Omental fat pad (tissue), 4 donors: Measurements from ENCODE around the gene SND1. TPM values are rescaled to one million over a fixed set of nuclear protein-coding genes. Genes with fewer than 3 reads are reported as not detected.
"Not testable (repeated sequence)": the region's sequence is repeated elsewhere in the genome, so short reads cannot be mapped to it uniquely, and the experiment has no call there.

Experiments used
- ATAC-seq: fragments of 150-250 bp; one replicate; pipeline ENCODE4 v1.9.1; 2016; ENCODE audit warnings: mild to moderate bottlenecking, moderate library complexity; ENCODE audit not compliant: low FRiP score
- DNase-seq: peaks from one replicate; pipeline ENCODE4 v3.0.0-alpha.2; 2019; ENCODE audit warnings: low spot score
- CTCF ChIP-seq, 3 donors: fragments of 450-650 bp; IDR thresholded peaks; one replicate each; pipeline ENCODE4 v1.5.1; 2016 to 2017; ENCODE audit warnings: antibody characterized with exemption in 3 of 3, mild to moderate bottlenecking in 3 of 3, moderate library complexity in 2 of 3
- total RNA-seq, 4 donors: library from RNA; depleted of rRNA; stranded (reverse); fragments of >200 nt; gene quantifications; one replicate each; pipeline ENCODE4 v1.1.0, GENCODE V29; 2016

Gene SND1
- total RNA-seq, 4 donors from 2014 or later, result 90.8 to 140 (median 125) TPM

GRCh38 chr7:127665922-127666321 lies 13.9 kb downstream of the SND1 start:
- TF ChIP-seq CTCF (IDR thresholded peaks at IDR 0.05), result no peak
- no peak for DNase-seq

GRCh38 chr7:127666602-127667001 lies 14.6 kb downstream of the SND1 start:
- DNase-seq (no peak), ATAC-seq (no peak)
- TF ChIP-seq CTCF (IDR thresholded peaks at IDR 0.05), result no peak

More at GRCh38 chr7:127665922-127666321, 13.9 kb downstream of the SND1 start:
- no peak for ATAC-seq

GRCh38 chr7:127667017-127667670 lies 15.2 kb downstream of the SND1 start:
- ATAC-seq (no peak), DNase-seq (no peak)
- no peak for TF ChIP-seq CTCF (IDR thresholded peaks at IDR 0.05)

DNA sequence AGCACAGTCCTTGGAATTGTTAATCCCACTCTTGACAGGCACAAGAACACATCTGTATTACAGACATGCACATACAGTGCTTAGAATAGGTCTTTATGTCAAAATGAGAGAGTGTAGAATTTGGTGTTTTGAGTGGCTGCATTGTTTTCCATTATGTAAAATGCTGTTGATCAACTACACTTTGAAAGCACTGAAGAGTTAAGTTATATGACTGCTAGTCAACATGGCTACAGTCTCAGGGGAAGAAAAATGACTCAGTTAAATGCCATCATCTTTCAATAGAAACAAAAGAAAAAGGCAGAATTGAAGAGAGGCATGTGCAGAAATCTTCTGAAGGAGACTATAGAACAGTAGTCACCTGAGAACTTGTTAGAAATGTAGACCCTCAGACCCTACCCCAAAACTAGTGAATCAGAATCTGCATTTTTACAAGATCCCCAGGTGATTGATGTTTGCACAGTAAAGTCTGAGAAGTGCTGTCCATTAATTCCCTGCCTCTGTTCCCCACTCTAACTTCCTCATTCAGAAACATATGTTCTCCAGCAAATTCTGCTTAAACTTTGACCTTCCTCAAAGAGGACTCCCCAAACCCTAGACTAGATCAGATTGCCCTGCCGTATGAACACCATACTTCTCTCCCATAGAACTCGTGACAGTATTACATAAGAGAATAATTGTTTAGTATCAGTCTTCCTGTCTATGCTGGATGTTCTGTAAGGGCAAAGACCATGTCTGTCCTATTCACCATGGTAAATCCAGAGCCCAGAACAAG lies 16.0 kb downstream of the SND1 start:
- no peak for ATAC-seq
- TF ChIP-seq CTCF (IDR thresholded peaks at IDR 0.05), result no peak
- no peak for DNase-seq

DNA sequence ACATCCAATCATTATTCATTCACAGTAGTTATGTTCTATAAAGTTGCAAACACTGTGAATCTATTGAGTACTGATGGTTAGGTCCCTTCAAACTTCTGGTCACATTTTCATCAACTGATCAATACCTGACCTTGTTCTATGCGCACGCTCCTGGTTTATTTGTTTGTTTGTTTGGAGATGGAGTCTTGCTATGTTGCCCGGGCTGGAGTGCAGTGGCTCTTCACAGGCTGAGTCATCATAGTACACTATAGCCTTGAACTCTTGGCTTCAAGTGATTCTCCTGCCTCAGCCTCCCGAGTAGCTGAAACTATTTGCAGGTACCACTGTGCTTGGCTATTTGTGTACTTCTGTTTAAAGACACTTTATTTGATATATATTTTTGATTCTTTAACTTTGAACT lies 19.3 kb downstream of the SND1 start:
- no peak for DNase-seq
- TF ChIP-seq CTCF (IDR thresholded peaks at IDR 0.05), result no peak
- ATAC-seq, result no peak

DNA sequence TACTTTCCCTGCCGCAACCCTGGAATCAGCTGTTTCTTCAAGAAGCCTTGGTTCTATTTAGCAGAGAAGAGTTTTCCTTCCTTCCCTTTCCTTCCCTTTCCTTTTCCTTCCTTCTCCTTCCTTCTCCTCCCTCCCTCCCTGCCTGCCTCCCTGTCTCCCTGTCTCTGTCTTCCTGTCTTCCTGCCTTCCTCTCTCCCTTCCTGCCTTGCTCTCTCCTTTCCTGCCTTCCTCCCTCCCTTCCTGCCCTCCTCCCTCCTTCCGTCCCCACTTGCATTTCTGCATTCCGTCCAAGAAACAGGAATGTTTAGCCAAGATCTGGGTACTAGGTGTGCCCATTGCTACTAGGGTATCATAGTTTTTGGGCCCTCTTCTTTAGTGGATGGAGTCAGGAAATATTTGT lies 21.9 kb downstream of the SND1 start:
- no peak for ATAC-seq
- TF ChIP-seq CTCF (IDR thresholded peaks at IDR 0.05), result no peak

GRCh38 chr7:127674361-127674760 lies 22.4 kb downstream of the SND1 start:
- ATAC-seq, result no peak
- no peak for TF ChIP-seq CTCF (IDR thresholded peaks at IDR 0.05)

More for the DNA sequence above, 21.9 kb downstream of the SND1 start:
- no peak for DNase-seq

GRCh38 chr7:127674923-127675322 lies 22.9 kb downstream of the SND1 start:
- not testable (repeated sequence) for DNase-seq, ATAC-seq

More at GRCh38 chr7:127674361-127674760, 22.4 kb downstream of the SND1 start:
- DNase-seq, result no peak
